ENCODE data around the gene TRMT10A. TPM values are rescaled to one million over a fixed set of nuclear protein-coding genes. Genes with fewer than 3 reads are reported as not detected.

The TRMT10A gene
- total and polyA plus RNA-seq, 10 of the 15 experiments (the other 5 are each of a cell fraction or from before 2014, with no cell fraction given): 4.5 to 13.4 (median 9.2) TPM

DNA sequence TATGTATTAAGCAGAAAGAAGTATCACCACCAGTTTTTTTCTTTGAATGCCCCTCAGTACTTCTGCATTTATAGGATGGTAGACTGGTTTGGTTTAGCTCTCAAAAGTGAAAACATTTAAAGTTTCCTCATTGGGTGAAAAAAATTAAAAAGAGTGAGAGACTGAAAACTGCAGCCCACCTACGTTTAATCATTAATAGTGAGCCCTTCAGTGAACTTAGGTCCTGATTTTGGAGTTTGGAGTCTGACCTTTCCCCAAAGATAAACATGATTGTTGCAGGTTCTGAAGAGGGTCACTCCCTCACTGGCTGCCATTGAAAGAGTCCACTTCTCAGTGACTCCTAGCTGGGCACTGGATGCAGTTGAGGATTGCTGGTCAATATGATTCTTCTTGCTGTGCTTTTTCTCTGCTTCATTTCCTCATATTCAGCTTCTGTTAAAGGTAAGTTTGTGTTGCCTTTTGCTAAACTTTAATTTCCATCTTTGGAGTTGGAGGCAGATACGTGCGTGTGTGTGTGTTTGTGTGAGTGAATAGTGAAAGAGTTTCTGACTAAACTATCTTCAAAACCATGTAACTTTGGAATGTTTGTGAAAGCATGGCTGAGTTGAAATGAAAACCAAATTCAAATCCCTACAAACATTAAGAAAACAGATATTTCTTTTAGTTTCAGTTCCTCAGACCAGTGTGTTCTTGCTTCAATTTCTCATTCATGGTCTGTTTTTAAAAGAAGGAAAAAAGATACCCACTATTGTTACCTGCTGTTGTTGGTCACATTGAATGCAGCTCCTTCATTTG, 10.9 kb upstream of the TRMT10A start, which contains the start of gene MTTP (continued):
- TF ChIP-seq, protein P1, sequence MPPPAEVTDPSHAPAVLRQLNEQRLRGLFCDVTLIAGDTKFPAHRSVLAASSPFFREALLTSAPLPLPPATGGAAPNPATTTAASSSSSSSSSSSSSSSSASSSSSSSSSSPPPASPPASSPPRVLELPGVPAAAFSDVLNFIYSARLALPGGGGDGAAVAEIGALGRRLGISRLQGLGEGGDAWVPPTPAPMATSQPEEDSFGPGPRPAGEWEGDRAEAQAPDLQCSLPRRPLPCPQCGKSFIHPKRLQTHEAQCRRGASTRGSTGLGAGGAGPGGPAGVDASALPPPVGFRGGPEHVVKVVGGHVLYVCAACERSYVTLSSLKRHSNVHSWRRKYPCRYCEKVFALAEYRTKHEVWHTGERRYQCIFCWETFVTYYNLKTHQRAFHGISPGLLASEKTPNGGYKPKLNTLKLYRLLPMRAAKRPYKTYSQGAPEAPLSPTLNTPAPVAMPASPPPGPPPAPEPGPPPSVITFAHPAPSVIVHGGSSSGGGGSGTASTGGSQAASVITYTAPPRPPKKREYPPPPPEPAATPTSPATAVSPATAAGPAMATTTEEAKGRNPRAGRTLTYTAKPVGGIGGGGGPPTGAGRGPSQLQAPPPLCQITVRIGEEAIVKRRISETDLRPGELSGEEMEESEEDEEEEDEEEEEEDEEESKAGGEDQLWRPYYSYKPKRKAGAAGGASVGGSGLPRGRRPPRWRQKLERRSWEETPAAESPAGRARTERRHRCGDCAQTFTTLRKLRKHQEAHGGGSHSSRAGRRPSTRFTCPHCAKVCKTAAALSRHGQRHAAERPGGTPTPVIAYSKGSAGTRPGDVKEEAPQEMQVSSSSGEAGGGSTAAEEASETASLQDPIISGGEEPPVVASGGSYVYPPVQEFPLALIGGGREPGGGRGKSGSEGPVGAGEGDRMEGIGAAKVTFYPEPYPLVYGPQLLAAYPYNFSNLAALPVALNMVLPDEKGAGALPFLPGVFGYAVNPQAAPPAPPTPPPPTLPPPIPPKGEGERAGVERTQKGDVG (CRISPR knock-in tag; IDR thresholded peaks at IDR 0.05): no peak
- TF ChIP-seq ZNF217 (IDR thresholded peaks at IDR 0.05) (0 out of 2 replicates have a peak, but pooled peaks have one; percentile 35), CEBPB (IDR thresholded peaks at IDR 0.05; ENCODE audit: borderline replicate concordance in 1 of 2, low read depth in 2 of 2, low read length in 2 of 2) (no peak), IKZF2 (IDR thresholded peaks at IDR 0.05) (peak; percentile 66 to 77), STAT1 (conservative IDR thresholded peaks at IDR 0.05) (no peak), ZNF384 (IDR thresholded peaks at IDR 0.05; ENCODE audit: borderline replicate concordance, low read depth, low read length) (0 out of 2 replicates have a peak, but pooled peaks have one; percentile 38), STAT3 (IDR thresholded peaks at IDR 0.05; ENCODE audit: low read depth, low read length) (no peak), ZNF24 (IDR thresholded peaks at IDR 0.05) (no peak), TARDBP (IDR thresholded peaks at IDR 0.05; ENCODE audit: borderline replicate concordance) (no peak), IKZF1 (conservative IDR thresholded peaks at IDR 0.05) (peak; percentile 33; the same call in 1 of the 2 replicates), TCF12 (IDR thresholded peaks at IDR 0.05; ENCODE audit: low read depth, low read length) (no peak), DPF2 (IDR thresholded peaks at IDR 0.05) (peak; percentile 47; the same call in 1 of the 2 replicates), GABPA (IDR thresholded peaks at IDR 0.05; ENCODE audit: low read depth) (no peak)
- TF ChIP-seq, protein P2, sequence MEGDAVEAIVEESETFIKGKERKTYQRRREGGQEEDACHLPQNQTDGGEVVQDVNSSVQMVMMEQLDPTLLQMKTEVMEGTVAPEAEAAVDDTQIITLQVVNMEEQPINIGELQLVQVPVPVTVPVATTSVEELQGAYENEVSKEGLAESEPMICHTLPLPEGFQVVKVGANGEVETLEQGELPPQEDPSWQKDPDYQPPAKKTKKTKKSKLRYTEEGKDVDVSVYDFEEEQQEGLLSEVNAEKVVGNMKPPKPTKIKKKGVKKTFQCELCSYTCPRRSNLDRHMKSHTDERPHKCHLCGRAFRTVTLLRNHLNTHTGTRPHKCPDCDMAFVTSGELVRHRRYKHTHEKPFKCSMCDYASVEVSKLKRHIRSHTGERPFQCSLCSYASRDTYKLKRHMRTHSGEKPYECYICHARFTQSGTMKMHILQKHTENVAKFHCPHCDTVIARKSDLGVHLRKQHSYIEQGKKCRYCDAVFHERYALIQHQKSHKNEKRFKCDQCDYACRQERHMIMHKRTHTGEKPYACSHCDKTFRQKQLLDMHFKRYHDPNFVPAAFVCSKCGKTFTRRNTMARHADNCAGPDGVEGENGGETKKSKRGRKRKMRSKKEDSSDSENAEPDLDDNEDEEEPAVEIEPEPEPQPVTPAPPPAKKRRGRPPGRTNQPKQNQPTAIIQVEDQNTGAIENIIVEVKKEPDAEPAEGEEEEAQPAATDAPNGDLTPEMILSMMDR (IDR thresholded peaks at IDR 0.05 in 2 of 3, conservative IDR thresholded peaks at IDR 0.05 in 1 of 3; ENCODE audit: control insufficient read depth in 2 of 3, extremely low read depth in 1 of 3, insufficient read depth in 1 of 3, low read depth in 3 of 3, low read length in 3 of 3): no peak
- TF ChIP-seq, protein P3, sequence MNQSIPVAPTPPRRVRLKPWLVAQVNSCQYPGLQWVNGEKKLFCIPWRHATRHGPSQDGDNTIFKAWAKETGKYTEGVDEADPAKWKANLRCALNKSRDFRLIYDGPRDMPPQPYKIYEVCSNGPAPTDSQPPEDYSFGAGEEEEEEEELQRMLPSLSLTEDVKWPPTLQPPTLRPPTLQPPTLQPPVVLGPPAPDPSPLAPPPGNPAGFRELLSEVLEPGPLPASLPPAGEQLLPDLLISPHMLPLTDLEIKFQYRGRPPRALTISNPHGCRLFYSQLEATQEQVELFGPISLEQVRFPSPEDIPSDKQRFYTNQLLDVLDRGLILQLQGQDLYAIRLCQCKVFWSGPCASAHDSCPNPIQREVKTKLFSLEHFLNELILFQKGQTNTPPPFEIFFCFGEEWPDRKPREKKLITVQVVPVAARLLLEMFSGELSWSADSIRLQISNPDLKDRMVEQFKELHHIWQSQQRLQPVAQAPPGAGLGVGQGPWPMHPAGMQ (IDR thresholded peaks at IDR 0.05; ENCODE audit: borderline replicate concordance): no peak
- TF ChIP-seq, protein P4, sequence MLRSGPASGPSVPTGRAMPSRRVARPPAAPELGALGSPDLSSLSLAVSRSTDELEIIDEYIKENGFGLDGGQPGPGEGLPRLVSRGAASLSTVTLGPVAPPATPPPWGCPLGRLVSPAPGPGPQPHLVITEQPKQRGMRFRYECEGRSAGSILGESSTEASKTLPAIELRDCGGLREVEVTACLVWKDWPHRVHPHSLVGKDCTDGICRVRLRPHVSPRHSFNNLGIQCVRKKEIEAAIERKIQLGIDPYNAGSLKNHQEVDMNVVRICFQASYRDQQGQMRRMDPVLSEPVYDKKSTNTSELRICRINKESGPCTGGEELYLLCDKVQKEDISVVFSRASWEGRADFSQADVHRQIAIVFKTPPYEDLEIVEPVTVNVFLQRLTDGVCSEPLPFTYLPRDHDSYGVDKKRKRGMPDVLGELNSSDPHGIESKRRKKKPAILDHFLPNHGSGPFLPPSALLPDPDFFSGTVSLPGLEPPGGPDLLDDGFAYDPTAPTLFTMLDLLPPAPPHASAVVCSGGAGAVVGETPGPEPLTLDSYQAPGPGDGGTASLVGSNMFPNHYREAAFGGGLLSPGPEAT (IDR thresholded peaks at IDR 0.05; ENCODE audit: low read depth): peak; percentile 52
